Measurements from ENCODE around the gene IREB2. TPM values are rescaled to one million over a fixed set of nuclear protein-coding genes. Genes with fewer than 3 reads are reported as not detected.

IREB2 gene
- polyA plus RNA-seq, 1 of the 3 experiments (the other 2 are of a cell fraction): 9.5 TPM

GRCh38 chr15:78408355-78408640, 29.7 kb upstream of the IREB2 start:
- TF ChIP-seq, protein P1, sequence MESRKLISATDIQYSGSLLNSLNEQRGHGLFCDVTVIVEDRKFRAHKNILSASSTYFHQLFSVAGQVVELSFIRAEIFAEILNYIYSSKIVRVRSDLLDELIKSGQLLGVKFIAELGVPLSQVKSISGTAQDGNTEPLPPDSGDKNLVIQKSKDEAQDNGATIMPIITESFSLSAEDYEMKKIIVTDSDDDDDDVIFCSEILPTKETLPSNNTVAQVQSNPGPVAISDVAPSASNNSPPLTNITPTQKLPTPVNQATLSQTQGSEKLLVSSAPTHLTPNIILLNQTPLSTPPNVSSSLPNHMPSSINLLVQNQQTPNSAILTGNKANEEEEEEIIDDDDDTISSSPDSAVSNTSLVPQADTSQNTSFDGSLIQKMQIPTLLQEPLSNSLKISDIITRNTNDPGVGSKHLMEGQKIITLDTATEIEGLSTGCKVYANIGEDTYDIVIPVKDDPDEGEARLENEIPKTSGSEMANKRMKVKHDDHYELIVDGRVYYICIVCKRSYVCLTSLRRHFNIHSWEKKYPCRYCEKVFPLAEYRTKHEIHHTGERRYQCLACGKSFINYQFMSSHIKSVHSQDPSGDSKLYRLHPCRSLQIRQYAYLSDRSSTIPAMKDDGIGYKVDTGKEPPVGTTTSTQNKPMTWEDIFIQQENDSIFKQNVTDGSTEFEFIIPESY (IDR thresholded peaks at IDR 0.05; ENCODE audit: borderline replicate concordance, low read depth): no peak
- TF ChIP-seq MEF2A (IDR thresholded peaks at IDR 0.05; ENCODE audit: borderline replicate concordance, low read depth) (no peak), NRF1 (IDR thresholded peaks at IDR 0.05; ENCODE audit: low read depth, low read length) (no peak), EZH2phosphoT487 (IDR thresholded peaks at IDR 0.05; ENCODE audit: borderline replicate concordance, low read depth) (no peak), JUND (IDR thresholded peaks at IDR 0.05) (no peak)
- no peak overlapping the region for H2AFZ ChIP-seq (ENCODE audit: low read depth)
- H4K20me1 ChIP-seq (ENCODE audit: insufficient read depth): no peaks in the 10 kb centered on the region
- no peak overlapping the region for H3K9ac ChIP-seq
- WGBS (ENCODE audit: low lambda C conversion rate): 50% methylated on average over 4 of the region's 4 CpGs
- H3K4me3 ChIP-seq (ENCODE audit: low read depth in 2 of 2, low read length in 1 of 2): no peak overlapping the region
- CTCF ChIA-PET: interaction anchor here (0.6 to 33.6 kb wide), 4 partner anchors 14 to 528 kb away, joined by 4 to 772 read pairs (median 11); partner anchors contain the start of gene SKIC8
- no peaks in the 10 kb centered on the region for H3K79me2 ChIP-seq (ENCODE audit: insufficient read depth)
- H3K4me2 ChIP-seq: no peak overlapping the region
- H3K36me3 ChIP-seq (replicated peaks in 1 of 2; ENCODE audit: control insufficient read depth in 1 of 2, insufficient read depth in 2 of 2, low read length in 1 of 2): no peaks in the 10 kb centered on the region
- H3F3A ChIP-seq (replicated peaks; ENCODE audit: insufficient read depth): peaks cover 4% of the 10 kb centered on the region
- POLR2A ChIA-PET: no interaction called here
- H3K9me3 ChIP-seq: no peaks in the 10 kb centered on the region
- no peak for DNase-seq
- H3K9me2 ChIP-seq: no peaks in the 10 kb centered on the region
- peak overlapping the region in 1 of 2 experiments; percentile 30; a peak in 1 of 4 replicates for H3K27ac ChIP-seq (ENCODE audit: low read depth in 2 of 2, low read length in 1 of 2)
- peaks cover 0 to 24% of the 10 kb centered on the region in 2 experiments; a peak in 2 of 4 replicates for H3K4me1 ChIP-seq (ENCODE audit: control insufficient read depth in 1 of 2, insufficient read depth in 2 of 2, low read depth in 1 of 2, low read length in 1 of 2)
- no peaks in the 10 kb centered on the region for H3K27me3 ChIP-seq (ENCODE audit: insufficient read depth)

GRCh38 chr15:78408961-78409360, 29.1 kb upstream of the IREB2 start:
- ChIA-PET CTCF (interaction anchor here (1.0 to 33.6 kb wide), 3 partner anchors 14 to 96 kb away, joined by 3 to 772 read pairs (median 16); partner anchors contain the start of genes IREB2 and SKIC8), POLR2A (no interaction called here)
- H3K4me3 ChIP-seq (ENCODE audit: low read depth in 2 of 2, low read length in 1 of 2): no peak overlapping the region
- no peaks in the 10 kb centered on the region for H3K36me3 ChIP-seq (replicated peaks in 1 of 2; ENCODE audit: control insufficient read depth in 1 of 2, insufficient read depth in 2 of 2, low read length in 1 of 2)
- peaks cover 4% of the 10 kb centered on the region for H3F3A ChIP-seq (replicated peaks; ENCODE audit: insufficient read depth)
- H3K79me2 ChIP-seq (ENCODE audit: insufficient read depth): no peaks in the 10 kb centered on the region
- H3K27ac ChIP-seq (ENCODE audit: low read depth in 2 of 2, low read length in 1 of 2): no peak overlapping the region; a peak in 1 of 4 replicates
- no peak overlapping the region for H3K9ac ChIP-seq
- no peak overlapping the region for H3K4me2 ChIP-seq
- no peaks in the 10 kb centered on the region for H3K27me3 ChIP-seq (ENCODE audit: insufficient read depth)
- DNase-seq: no peak
- H3K4me1 ChIP-seq (ENCODE audit: control insufficient read depth in 1 of 2, insufficient read depth in 2 of 2, low read depth in 1 of 2, low read length in 1 of 2): peaks cover 0 to 24% of the 10 kb centered on the region in 2 experiments; a peak in 2 of 4 replicates
- no peaks in the 10 kb centered on the region for H4K20me1 ChIP-seq (ENCODE audit: insufficient read depth)
- 33% methylated on average over 2 of the region's 2 CpGs for WGBS (ENCODE audit: low lambda C conversion rate)
- no peaks in the 10 kb centered on the region for H3K9me3 ChIP-seq
- TF ChIP-seq, protein P2, sequence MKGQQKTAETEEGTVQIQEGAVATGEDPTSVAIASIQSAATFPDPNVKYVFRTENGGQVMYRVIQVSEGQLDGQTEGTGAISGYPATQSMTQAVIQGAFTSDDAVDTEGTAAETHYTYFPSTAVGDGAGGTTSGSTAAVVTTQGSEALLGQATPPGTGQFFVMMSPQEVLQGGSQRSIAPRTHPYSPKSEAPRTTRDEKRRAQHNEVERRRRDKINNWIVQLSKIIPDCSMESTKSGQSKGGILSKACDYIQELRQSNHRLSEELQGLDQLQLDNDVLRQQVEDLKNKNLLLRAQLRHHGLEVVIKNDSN (IDR thresholded peaks at IDR 0.05; ENCODE audit: borderline replicate concordance, low read depth): no peak
- no peak overlapping the region for H2AFZ ChIP-seq (ENCODE audit: low read depth)
- H3K9me2 ChIP-seq: no peaks in the 10 kb centered on the region

- Histone ChIP-seq H3K79me2 (ENCODE audit: insufficient read depth) (no peaks in the 10 kb centered on the region), H3F3A (replicated peaks; ENCODE audit: insufficient read depth) (peaks cover 4% of the 10 kb centered on the region), H2AFZ (ENCODE audit: low read depth) (no peak overlapping the region), H3K4me3 (ENCODE audit: low read depth in 2 of 2, low read length in 1 of 2) (no peak overlapping the region), H3K36me3 (replicated peaks in 1 of 2; ENCODE audit: control insufficient read depth in 1 of 2, insufficient read depth in 2 of 2, low read length in 1 of 2) (no peaks in the 10 kb centered on the region), H3K9me3 (no peaks in the 10 kb centered on the region), H3K9ac (no peak overlapping the region), H3K9me2 (no peaks in the 10 kb centered on the region), H4K20me1 (ENCODE audit: insufficient read depth) (no peaks in the 10 kb centered on the region), H3K27me3 (ENCODE audit: insufficient read depth) (no peaks in the 10 kb centered on the region), H3K4me1 (ENCODE audit: control insufficient read depth in 1 of 2, insufficient read depth in 2 of 2, low read depth in 1 of 2, low read length in 1 of 2) (peaks cover 0 to 34% of the 10 kb centered on the region in 2 experiments; a peak in 2 of 4 replicates), H3K27ac (ENCODE audit: low read depth in 2 of 2, low read length in 1 of 2) (no peak overlapping the region), H3K4me2 (no peak overlapping the region)
- no peak for DNase-seq
- ChIA-PET CTCF (interaction anchor here (1.0 to 33.6 kb wide), 3 partner anchors 12 to 98 kb away, joined by 3 to 772 read pairs (median 8); partner anchors contain the start of gene SKIC8), POLR2A (no interaction called here)
- WGBS (ENCODE audit: low lambda C conversion rate): 15% methylated on average over 1 of the region's 1 CpG
- TF ChIP-seq, protein P2 (IDR thresholded peaks at IDR 0.05; ENCODE audit: borderline replicate concordance, low read depth): no peak
- TF ChIP-seq, protein P3, sequence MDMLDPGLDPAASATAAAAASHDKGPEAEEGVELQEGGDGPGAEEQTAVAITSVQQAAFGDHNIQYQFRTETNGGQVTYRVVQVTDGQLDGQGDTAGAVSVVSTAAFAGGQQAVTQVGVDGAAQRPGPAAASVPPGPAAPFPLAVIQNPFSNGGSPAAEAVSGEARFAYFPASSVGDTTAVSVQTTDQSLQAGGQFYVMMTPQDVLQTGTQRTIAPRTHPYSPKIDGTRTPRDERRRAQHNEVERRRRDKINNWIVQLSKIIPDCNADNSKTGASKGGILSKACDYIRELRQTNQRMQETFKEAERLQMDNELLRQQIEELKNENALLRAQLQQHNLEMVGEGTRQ (IDR thresholded peaks at IDR 0.05; ENCODE audit: borderline replicate concordance, low read depth, low read length): no peak
- TF ChIP-seq EP300 (IDR thresholded peaks at IDR 0.05; ENCODE audit: borderline replicate concordance in 1 of 2, low read depth in 1 of 2, low read length in 1 of 2): no peak
- TF ChIP-seq, protein P4, sequence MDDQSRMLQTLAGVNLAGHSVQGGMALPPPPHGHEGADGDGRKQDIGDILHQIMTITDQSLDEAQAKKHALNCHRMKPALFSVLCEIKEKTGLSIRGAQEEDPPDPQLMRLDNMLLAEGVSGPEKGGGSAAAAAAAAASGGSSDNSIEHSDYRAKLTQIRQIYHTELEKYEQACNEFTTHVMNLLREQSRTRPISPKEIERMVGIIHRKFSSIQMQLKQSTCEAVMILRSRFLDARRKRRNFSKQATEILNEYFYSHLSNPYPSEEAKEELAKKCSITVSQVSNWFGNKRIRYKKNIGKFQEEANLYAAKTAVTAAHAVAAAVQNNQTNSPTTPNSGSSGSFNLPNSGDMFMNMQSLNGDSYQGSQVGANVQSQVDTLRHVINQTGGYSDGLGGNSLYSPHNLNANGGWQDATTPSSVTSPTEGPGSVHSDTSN (IDR thresholded peaks at IDR 0.05): no peak
These were observed 27.0 kb upstream of the IREB2 start for GRCh38 chr15:78411061-78411460.

Data from SK-N-SH (cell line).